GM12865 (cell line): ENCODE data around the gene IFNK.
"Not testable (repeated sequence)": the region's sequence is repeated elsewhere in the genome, so short reads cannot be mapped to it uniquely, and the experiment has no call there.

ENCODE experiments used
- DNase-seq: peaks from one replicate; pipeline ENCODE4 v3.0.0; 2010; ENCODE audit warnings: low read depth
- H3K4me3 ChIP-seq: 2 replicates; pipeline ENCODE4 v1.5.1; 2011; ENCODE audit warnings: mild to moderate bottlenecking, low read depth, low read length, control low read depth
- CTCF ChIP-seq: IDR thresholded peaks from 2 replicates; pipeline ENCODE4 v1.5.1; 2011; ENCODE audit warnings: low read length, control low read depth, low read depth, inconsistent platforms; ENCODE audit not compliant: insufficient read depth; ENCODE audit errors: missing control alignments

Gene IFNK

DNA sequence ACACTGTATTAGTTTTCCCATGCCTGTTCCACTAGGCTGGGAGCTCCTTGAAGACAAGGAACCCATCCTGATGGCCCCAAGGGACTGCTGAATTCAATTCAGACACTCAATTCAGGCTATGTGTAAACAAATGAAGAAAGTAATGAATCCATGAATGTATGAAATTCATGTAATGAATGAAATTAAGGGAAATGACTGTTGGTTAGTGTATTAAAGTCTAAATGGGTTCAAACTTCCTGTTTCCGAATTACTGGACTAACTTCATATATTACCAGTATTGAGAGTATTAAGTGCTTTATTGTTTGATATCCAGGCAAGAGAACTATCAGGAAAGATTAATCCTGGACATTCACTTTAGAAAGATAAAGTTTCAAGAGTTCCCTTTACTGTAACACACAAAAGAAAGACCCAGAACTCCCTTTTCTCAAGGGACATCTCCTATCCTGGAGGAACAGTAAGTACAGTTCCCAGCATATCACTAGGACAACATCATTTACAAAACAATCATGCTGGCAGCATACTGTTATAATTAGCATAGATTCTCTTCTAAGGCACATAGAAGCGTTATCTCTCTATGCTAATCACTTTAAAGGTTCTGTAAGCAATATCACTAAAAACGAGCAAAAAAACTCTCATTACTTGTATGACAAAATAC is 28.5 kb upstream of the IFNK start:
- DNase-seq: no peak
- TF ChIP-seq CTCF: no peak
- no peak overlapping the region for H3K4me3 ChIP-seq

DNA sequence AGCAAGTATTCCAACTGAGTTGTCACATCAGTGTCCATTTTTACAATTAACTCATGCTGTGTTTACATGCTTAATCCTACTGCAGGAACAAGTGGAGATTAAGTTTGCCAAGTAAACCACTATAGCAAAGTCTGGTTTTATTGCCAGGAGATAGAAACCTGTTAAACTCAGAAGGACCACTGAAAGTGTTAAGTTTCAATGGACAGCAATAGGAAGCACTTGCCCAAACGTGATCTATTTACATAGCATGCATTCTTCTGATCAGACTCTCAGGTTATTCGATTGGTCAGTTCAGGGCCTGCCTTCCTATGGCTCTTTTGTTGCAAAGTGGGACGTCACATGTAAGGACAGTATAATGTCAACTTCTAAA is 28.0 kb upstream of the IFNK start:
- TF ChIP-seq CTCF: no peak
- no peak for DNase-seq
- no peak overlapping the region for H3K4me3 ChIP-seq

GRCh38 chr9:27497883-27498417 is 26.1 kb upstream of the IFNK start:
- no peak for TF ChIP-seq CTCF
- H3K4me3 ChIP-seq: no peak overlapping the region
- DNase-seq: no peak

DNA sequence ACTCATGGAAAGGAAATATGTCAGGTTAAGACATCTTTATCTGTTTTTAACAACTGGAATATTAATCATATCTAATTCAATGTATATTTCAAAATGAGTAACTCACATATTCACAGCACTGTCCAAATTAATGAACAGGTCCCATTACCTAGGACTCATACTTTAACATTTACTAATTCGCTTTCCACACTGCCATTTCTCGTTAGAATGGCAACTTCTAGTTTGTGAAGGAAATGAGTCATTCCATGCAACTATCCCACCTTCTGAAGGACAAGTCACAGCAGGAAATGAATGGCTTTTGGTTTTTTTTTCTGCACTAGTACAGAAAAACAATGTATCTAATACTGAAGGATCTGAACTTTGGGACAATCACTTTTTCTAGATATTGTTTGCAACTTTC is 24.6 kb upstream of the IFNK start:
- H3K4me3 ChIP-seq: no peak overlapping the region
- no peak for TF ChIP-seq CTCF
- peak; percentile 22 for DNase-seq

- not testable (repeated sequence) for DNase-seq, H3K4me3 ChIP-seq
Observed at GRCh38 chr9:27500902-27501301, 23.2 kb upstream of the IFNK start.

DNA sequence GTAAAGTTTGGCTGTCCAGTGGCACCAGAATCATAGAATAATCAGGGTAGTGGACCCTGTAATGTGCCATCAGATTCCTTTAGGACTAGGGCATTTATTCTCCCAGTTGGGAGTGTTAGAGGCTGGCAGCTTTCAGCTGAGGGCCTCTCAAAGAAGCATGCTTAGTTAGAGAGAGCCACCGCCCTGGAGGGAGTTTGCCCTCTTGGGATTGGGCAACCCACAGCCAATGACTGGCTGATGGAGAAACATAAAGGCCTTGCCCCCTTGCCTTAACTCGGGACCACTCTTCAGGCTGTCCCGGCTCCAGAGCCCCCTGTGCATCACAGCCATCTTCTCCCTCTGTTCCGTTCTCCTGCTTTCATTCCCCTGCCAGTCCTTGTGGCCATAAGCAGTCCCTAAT is 20.5 kb upstream of the IFNK start:
- no peak overlapping the region for H3K4me3 ChIP-seq
- no peak for TF ChIP-seq CTCF
- DNase-seq: no peak

- DNase-seq: no peak
- TF ChIP-seq CTCF: no peak
Observed at GRCh38 chr9:27504259-27504658, 19.8 kb upstream of the IFNK start.

GRCh38 chr9:27505744-27506161 is 18.3 kb upstream of the IFNK start:
- DNase-seq: no peak
- TF ChIP-seq CTCF: no peak
- H3K4me3 ChIP-seq: no peak overlapping the region

More at GRCh38 chr9:27504259-27504658, 19.8 kb upstream of the IFNK start:
- no peak overlapping the region for H3K4me3 ChIP-seq
